Measurements from ENCODE around the gene TACC2.

DNA sequence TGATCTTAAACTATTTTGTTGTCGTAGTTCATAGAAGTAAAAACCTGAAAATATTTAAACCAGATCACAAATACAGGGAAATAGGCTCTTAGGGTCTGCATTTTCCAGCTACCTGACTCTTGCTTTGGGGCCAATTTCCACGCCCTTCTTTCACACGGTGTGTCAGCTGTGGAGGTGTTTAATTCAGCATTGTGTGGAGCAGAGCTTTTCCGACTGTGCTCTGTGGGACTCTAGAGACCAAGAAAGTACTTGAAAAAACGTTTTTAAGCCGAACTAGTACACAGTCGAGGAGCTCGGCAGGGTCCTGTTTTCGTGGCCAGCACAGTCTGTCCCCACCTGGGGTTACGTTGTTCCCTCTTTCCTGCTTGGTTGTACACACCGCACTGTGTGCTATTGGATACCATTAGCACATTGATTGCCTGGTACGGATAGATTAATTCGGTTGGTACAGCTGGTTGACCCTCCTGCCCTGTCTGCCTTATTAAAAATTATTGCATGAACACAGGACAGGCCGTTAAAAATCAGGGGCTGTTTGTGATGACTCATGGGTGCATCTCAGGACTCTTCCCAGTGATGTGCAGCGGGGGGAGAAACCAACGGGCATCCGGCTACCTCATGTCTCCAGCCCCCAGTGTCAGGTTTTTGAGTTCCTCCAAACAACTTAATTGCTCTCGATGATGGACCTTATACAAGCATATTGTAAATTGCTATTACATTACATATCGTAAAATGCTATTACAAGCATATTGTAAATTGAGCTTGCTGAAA, 201.4 kb downstream of the TACC2 start:
- TF ChIP-seq STAT1 (IDR thresholded peaks at IDR 0.05; ENCODE audit: unreplicated experiment) (no peak), POLR2AphosphoS5 (IDR thresholded peaks at IDR 0.05; ENCODE audit: low read depth) (no peak), CTCF (conservative IDR thresholded peaks at IDR 0.05; ENCODE audit: low read depth in 2 of 2) (no peak), REST (IDR thresholded peaks at IDR 0.05; ENCODE audit: unreplicated experiment) (no peak), NANOG (IDR thresholded peaks at IDR 0.05; ENCODE audit: borderline replicate concordance) (no peak), EZH2 (IDR thresholded peaks at IDR 0.05; ENCODE audit: low read depth, unreplicated experiment) (no peak), CREB1 (CRISPR knock-in tag; IDR thresholded peaks at IDR 0.05; ENCODE audit: low read depth) (no peak), ETS1 (IDR thresholded peaks at IDR 0.05) (no peak), JUNB (IDR thresholded peaks at IDR 0.05; ENCODE audit: unreplicated experiment) (no peak), ZNF331 (CRISPR knock-in tag; IDR thresholded peaks at IDR 0.05; ENCODE audit: low read depth) (no peak), EZH2phosphoT487 (IDR thresholded peaks at IDR 0.05; ENCODE audit: unreplicated experiment) (no peak), ZNF114 (CRISPR knock-in tag; IDR thresholded peaks at IDR 0.05) (no peak)
- TF ChIP-seq, protein P1, sequence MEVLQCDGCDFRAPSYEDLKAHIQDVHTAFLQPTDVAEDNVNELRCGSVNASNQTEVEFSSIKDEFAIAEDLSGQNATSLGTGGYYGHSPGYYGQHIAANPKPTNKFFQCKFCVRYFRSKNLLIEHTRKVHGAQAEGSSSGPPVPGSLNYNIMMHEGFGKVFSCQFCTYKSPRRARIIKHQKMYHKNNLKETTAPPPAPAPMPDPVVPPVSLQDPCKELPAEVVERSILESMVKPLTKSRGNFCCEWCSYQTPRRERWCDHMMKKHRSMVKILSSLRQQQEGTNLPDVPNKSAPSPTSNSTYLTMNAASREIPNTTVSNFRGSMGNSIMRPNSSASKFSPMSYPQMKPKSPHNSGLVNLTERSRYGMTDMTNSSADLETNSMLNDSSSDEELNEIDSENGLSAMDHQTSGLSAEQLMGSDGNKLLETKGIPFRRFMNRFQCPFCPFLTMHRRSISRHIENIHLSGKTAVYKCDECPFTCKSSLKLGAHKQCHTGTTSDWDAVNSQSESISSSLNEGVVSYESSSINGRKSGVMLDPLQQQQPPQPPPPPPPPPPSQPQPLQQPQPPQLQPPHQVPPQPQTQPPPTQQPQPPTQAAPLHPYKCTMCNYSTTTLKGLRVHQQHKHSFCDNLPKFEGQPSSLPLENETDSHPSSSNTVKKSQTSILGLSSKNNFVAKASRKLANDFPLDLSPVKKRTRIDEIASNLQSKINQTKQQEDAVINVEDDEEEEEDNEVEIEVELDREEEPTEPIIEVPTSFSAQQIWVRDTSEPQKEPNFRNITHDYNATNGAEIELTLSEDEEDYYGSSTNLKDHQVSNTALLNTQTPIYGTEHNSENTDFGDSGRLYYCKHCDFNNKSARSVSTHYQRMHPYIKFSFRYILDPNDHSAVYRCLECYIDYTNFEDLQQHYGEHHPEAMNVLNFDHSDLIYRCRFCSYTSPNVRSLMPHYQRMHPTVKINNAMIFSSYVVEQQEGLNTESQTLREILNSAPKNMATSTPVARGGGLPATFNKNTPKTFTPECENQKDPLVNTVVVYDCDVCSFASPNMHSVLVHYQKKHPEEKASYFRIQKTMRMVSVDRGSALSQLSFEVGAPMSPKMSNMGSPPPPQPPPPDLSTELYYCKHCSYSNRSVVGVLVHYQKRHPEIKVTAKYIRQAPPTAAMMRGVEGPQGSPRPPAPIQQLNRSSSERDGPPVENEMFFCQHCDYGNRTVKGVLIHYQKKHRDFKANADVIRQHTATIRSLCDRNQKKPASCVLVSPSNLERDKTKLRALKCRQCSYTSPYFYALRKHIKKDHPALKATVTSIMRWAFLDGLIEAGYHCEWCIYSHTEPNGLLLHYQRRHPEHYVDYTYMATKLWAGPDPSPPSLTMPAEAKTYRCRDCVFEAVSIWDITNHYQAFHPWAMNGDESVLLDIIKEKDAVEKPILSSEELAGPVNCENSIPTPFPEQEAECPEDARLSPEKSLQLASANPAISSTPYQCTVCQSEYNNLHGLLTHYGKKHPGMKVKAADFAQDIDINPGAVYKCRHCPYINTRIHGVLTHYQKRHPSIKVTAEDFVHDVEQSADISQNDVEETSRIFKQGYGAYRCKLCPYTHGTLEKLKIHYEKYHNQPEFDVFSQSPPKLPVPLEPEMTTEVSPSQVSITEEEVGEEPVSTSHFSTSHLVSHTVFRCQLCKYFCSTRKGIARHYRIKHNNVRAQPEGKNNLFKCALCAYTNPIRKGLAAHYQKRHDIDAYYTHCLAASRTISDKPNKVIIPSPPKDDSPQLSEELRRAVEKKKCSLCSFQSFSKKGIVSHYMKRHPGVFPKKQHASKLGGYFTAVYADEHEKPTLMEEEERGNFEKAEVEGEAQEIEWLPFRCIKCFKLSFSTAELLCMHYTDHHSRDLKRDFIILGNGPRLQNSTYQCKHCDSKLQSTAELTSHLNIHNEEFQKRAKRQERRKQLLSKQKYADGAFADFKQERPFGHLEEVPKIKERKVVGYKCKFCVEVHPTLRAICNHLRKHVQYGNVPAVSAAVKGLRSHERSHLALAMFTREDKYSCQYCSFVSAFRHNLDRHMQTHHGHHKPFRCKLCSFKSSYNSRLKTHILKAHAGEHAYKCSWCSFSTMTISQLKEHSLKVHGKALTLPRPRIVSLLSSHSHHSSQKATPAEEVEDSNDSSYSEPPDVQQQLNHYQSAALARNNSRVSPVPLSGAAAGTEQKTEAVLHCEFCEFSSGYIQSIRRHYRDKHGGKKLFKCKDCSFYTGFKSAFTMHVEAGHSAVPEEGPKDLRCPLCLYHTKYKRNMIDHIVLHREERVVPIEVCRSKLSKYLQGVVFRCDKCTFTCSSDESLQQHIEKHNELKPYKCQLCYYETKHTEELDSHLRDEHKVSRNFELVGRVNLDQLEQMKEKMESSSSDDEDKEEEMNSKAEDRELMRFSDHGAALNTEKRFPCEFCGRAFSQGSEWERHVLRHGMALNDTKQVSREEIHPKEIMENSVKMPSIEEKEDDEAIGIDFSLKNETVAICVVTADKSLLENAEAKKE (CRISPR knock-in tag; IDR thresholded peaks at IDR 0.05) = no peak
